Measurements from ENCODE around the gene PSKH1. TPM values are rescaled to one million over a fixed set of nuclear protein-coding genes. Genes with fewer than 3 reads are reported as not detected.
A peak's percentile ranks its signal among the peaks of the same experiment; 100 is the strongest.

The PSKH1 gene
- total RNA-seq, 1 experiment from 2014 or later = 24.2 TPM

DNA sequence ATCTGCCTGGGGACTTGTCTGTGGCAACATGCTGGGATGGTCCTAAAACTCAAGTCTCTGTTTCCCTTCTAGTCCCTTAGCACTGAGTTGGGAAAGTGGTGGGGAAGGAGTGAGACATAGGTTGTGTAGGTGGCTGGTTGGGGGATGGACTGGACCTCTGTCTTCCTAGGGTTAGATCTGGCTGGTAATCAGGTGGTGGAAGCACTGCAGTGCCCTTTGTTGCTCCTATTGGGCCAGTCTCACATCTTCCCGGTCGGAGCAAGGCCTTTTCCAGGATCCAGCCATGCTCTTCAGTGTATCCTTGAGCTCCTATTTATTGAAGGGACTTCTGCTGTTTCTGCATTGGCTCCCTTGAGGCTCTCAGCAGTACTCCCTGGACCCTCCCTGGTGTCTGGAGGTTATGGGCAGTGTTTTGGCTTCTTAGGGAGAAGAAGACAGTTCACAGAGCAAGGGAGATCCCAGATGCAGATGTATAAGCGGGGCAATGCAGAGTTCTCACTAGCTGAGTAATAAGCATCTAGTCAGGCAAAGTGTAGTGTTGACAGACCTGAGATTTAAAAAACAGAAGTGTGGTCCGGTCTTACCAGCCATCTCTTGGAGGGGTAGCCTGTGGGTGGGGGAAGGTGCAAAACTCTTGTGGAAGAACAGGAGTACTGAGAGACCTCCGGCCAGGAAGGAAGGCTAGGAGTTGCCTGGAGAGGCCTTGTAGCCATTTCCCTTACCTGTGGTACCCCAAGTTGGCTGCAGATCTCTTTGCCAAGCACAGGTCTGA, 47.6 kb upstream of the PSKH1 start:
- H3K4me1 ChIP-seq (ENCODE audit: insufficient read depth, low read length, poor library complexity, severe bottlenecking) = peaks cover 34% of the 10 kb centered on the region
- TF ChIP-seq CTCF (conservative IDR thresholded peaks at IDR 0.05; ENCODE audit: low read depth, low read length) (no peak), EZH2 (IDR thresholded peaks at IDR 0.05; ENCODE audit: borderline replicate concordance, low read depth, low read length, poor library complexity, severe bottlenecking) (no peak)
- no peak for DNase-seq (ENCODE audit: low spot score)
- intact Hi-C loops (cut with micrococcal nuclease; ENCODE audit: unreplicated experiment) = no loop called here
- H3K4me3 ChIP-seq (ENCODE audit: low read depth, low read length, poor library complexity, severe bottlenecking) = peak overlapping the region; percentile 92
- H3K9me3 ChIP-seq (ENCODE audit: low read depth, low read length, poor library complexity, severe bottlenecking) = no peaks in the 10 kb centered on the region
- BruUV-seq (replicated peaks) = TSS peak; percentile 77
- no peaks in the 10 kb centered on the region for H3K27me3 ChIP-seq (replicated peaks; ENCODE audit: insufficient read depth, low read depth, low read length, poor library complexity)
- peak overlapping the region; percentile 96 for H3K27ac ChIP-seq (ENCODE audit: low read depth, low read length, poor library complexity, severe bottlenecking)
- ChIA-PET CTCF (interaction anchor here (1.9 kb wide), 1 partner anchor 29 kb away, joined by 5 read pairs; no protein-coding TSS in a partner anchor), POLR2A (ENCODE audit: low non-redundant PET) (no interaction called here)
- H3K36me3 ChIP-seq (ENCODE audit: insufficient read depth, low read length, poor library complexity, severe bottlenecking) = no peaks in the 10 kb centered on the region

DNA sequence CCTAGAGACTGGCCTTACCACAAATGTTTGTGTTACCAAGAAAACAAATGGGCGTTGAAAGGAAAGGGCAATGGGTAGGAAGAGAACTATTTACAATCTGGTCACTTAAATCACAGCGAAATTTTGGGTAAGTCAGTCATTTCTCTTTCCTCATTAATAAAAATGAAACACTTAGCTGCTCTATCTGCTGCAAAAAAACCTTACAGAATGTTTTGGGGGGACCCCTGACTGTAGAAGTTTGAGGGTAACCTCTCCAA, 47.1 kb upstream of the PSKH1 start:
- Histone ChIP-seq H3K27me3 (replicated peaks; ENCODE audit: insufficient read depth, low read depth, low read length, poor library complexity) (no peaks in the 10 kb centered on the region), H3K4me1 (ENCODE audit: insufficient read depth, low read length, poor library complexity, severe bottlenecking) (peaks cover 34% of the 10 kb centered on the region), H3K36me3 (ENCODE audit: insufficient read depth, low read length, poor library complexity, severe bottlenecking) (no peaks in the 10 kb centered on the region), H3K27ac (ENCODE audit: low read depth, low read length, poor library complexity, severe bottlenecking) (peak overlapping the region; percentile 96), H3K9me3 (ENCODE audit: low read depth, low read length, poor library complexity, severe bottlenecking) (no peaks in the 10 kb centered on the region), H3K4me3 (ENCODE audit: low read depth, low read length, poor library complexity, severe bottlenecking) (peak overlapping the region; percentile 92)
- POLR2A ChIA-PET (ENCODE audit: low non-redundant PET) = no interaction called here
- intact Hi-C loops (cut with micrococcal nuclease; ENCODE audit: unreplicated experiment) = no loop called here
- no TSS peak for BruUV-seq (replicated peaks)
- CTCF ChIA-PET = interaction anchor here (0.6 to 1.9 kb wide), 2 partner anchors 29 to 89 kb away, joined by 3 to 5 read pairs; no protein-coding TSS in a partner anchor
- no peak for TF ChIP-seq EZH2 (IDR thresholded peaks at IDR 0.05; ENCODE audit: borderline replicate concordance, low read depth, low read length, poor library complexity, severe bottlenecking)
- TF ChIP-seq CTCF (conservative IDR thresholded peaks at IDR 0.05; ENCODE audit: low read depth, low read length) = no peak
- DNase-seq (ENCODE audit: low spot score) = no peak

GRCh38 chr16:67846320-67847063, 46.6 kb upstream of the PSKH1 start, which contains the start of gene NUTF2:
Gene NUTF2 (plus strand): TSS chr16:67846933. CDS start chr16:67865131, 18,198 bp downstream.
- no peaks in the 10 kb centered on the region for H3K36me3 ChIP-seq (ENCODE audit: insufficient read depth, low read length, poor library complexity, severe bottlenecking)
- intact Hi-C loops (cut with micrococcal nuclease; ENCODE audit: unreplicated experiment) = no loop called here
- no TSS peak for BruUV-seq (replicated peaks)
- peaks cover 30% of the 10 kb centered on the region for H3K4me1 ChIP-seq (ENCODE audit: insufficient read depth, low read length, poor library complexity, severe bottlenecking)
- no peaks in the 10 kb centered on the region for H3K9me3 ChIP-seq (ENCODE audit: low read depth, low read length, poor library complexity, severe bottlenecking)
- no peaks in the 10 kb centered on the region for H3K27me3 ChIP-seq (replicated peaks; ENCODE audit: insufficient read depth, low read depth, low read length, poor library complexity)
- DNase-seq (ENCODE audit: low spot score) = peak; percentile 98
- TF ChIP-seq CTCF (conservative IDR thresholded peaks at IDR 0.05; ENCODE audit: low read depth, low read length) = no peak
- no peak for TF ChIP-seq EZH2 (IDR thresholded peaks at IDR 0.05; ENCODE audit: borderline replicate concordance, low read depth, low read length, poor library complexity, severe bottlenecking)
- CTCF ChIA-PET = interaction anchor here (0.6 to 1.9 kb wide), 2 partner anchors 30 to 89 kb away, joined by 3 to 5 read pairs; no protein-coding TSS in a partner anchor
- peak within 1 kb of the TSS; percentile 92 for H3K4me3 ChIP-seq (ENCODE audit: low read depth, low read length, poor library complexity, severe bottlenecking)
- peak within 1 kb of the TSS; percentile 96 for H3K27ac ChIP-seq (ENCODE audit: low read depth, low read length, poor library complexity, severe bottlenecking)
- POLR2A ChIA-PET (ENCODE audit: low non-redundant PET) = no interaction called here

All from A673 (cell line).